Measurements from ENCODE around the gene LILRB1. TPM values are rescaled to one million over a fixed set of nuclear protein-coding genes. Genes with fewer than 3 reads are reported as not detected.

Gene LILRB1
- total and polyA plus RNA-seq, 2 of the 13 experiments (the other 11 are each of a cell fraction or from before 2014, with no cell fraction given) = not detected

DNA sequence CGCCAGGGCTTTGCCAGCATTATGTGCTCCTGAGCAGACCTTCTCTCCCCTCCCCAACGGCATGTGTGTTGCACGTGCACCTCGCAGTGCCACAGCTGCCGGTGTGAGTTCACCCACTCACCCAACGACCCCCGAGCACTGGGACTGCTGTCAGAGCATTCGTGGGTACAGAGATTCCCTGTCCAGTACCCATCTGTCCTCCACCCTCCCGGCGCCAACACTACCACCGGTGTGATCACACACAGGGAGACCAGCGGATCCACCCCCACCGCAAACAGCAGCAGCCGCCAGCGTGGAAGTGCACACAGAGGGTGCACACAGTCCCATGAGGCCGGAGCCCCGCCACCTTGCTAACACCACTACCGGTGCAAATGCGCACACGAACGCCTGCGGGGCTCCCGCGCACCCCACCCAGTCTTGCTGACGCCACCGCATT is 20.9 kb upstream of the LILRB1 start (continued):
- TF ChIP-seq, protein P1, sequence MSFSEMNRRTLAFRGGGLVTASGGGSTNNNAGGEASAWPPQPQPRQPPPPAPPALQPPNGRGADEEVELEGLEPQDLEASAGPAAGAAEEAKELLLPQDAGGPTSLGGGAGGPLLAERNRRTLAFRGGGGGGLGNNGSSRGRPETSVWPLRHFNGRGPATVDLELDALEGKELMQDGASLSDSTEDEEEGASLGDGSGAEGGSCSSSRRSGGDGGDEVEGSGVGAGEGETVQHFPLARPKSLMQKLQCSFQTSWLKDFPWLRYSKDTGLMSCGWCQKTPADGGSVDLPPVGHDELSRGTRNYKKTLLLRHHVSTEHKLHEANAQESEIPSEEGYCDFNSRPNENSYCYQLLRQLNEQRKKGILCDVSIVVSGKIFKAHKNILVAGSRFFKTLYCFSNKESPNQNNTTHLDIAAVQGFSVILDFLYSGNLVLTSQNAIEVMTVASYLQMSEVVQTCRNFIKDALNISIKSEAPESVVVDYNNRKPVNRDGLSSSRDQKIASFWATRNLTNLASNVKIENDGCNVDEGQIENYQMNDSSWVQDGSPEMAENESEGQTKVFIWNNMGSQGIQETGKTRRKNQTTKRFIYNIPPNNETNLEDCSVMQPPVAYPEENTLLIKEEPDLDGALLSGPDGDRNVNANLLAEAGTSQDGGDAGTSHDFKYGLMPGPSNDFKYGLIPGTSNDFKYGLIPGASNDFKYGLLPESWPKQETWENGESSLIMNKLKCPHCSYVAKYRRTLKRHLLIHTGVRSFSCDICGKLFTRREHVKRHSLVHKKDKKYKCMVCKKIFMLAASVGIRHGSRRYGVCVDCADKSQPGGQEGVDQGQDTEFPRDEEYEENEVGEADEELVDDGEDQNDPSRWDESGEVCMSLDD (CRISPR knock-in tag; IDR thresholded peaks at IDR 0.05; ENCODE audit: borderline replicate concordance) = no peak
- TF ChIP-seq KLF15 (CRISPR knock-in tag; IDR thresholded peaks at IDR 0.05; ENCODE audit: borderline replicate concordance) = no peak

DNA sequence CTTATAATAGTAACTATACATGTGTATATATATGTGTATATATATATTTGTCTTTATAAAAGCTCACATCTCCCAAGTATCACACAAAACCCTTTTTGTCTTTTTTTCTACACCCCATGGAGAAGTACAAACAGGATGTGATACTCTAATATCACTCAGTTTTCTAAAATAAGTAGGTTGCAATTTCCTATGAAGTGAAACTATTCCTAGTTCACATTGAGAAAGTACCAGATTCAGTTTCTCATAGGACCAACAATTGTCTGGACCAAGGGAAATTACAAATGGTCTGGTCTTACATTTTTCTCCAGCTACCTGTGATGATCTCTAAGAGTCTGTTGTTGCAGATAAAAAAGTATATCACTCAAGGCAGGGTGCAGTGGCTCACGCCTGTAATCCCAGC is 17.9 kb upstream of the LILRB1 start:
- CTCF ChIA-PET (ENCODE audit: low intra/inter-chr PET ratio, low total read pairs) = no interaction called here
- peaks cover 0 to 12% of the 10 kb centered on the region in 2 experiments; a peak in 1 of 5 replicates for H3K27me3 ChIP-seq (ENCODE audit: control insufficient read depth in 1 of 2, insufficient read depth in 2 of 2, low read length in 2 of 2)
- no peaks in the 10 kb centered on the region for H3K36me3 ChIP-seq (replicated peaks in 1 of 2; ENCODE audit: control insufficient read depth in 1 of 2, insufficient read depth in 2 of 2, low read length in 2 of 2)
- DNase-seq (ENCODE audit: low spot score) (no peak), FAIRE-seq (no peak), ATAC-seq (no peak)
- H3K9ac ChIP-seq (ENCODE audit: insufficient read depth, low read depth, low read length) = no peak overlapping the region
- no peak for TF ChIP-seq ZFP36L1 (CRISPR knock-in tag; IDR thresholded peaks at IDR 0.05)
- no peak for TF ChIP-seq ZNF501 (CRISPR knock-in tag; IDR thresholded peaks at IDR 0.05)
- TF ChIP-seq, protein P2, sequence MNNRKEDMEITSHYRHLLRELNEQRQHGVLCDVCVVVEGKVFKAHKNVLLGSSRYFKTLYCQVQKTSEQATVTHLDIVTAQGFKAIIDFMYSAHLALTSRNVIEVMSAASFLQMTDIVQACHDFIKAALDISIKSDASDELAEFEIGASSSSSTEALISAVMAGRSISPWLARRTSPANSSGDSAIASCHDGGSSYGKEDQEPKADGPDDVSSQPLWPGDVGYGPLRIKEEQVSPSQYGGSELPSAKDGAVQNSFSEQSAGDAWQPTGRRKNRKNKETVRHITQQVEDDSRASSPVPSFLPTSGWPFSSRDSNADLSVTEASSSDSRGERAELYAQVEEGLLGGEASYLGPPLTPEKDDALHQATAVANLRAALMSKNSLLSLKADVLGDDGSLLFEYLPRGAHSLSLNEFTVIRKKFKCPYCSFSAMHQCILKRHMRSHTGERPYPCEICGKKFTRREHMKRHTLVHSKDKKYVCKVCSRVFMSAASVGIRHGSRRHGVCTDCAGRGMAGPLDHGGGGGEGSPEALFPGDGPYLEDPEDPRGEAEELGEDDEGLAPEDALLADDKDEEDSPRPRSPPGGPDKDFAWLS (CRISPR knock-in tag; IDR thresholded peaks at IDR 0.05; ENCODE audit: borderline replicate concordance) = no peak
- TF ChIP-seq RBM39 (IDR thresholded peaks at IDR 0.05; ENCODE audit: low read depth, low read length, poor library complexity, severe bottlenecking) = no peak
- no peak overlapping the region for H3K4me2 ChIP-seq (ENCODE audit: low read depth, low read length)
- in situ Hi-C loops (cut with HindIII; ENCODE audit: extremely low pct_ligation_motif_present, low pct_unique_long_range_greater_than_20kb) (no loop called here), intact Hi-C loops (cut with micrococcal nuclease; ENCODE audit: unreplicated experiment) (no loop called here)
- no TSS peak for BruUV-seq (replicated peaks)
- POLR2A ChIA-PET = no interaction called here
- no peak overlapping the region for H3K27ac ChIP-seq (ENCODE audit: extremely low read length, insufficient read depth, low read length)
- no peaks in the 10 kb centered on the region for H4K20me1 ChIP-seq (ENCODE audit: insufficient read depth, low read length)
- H3K4me3 ChIP-seq (replicated peaks in 1 of 3; ENCODE audit: insufficient read depth in 1 of 3, low read depth in 2 of 3, low read length in 3 of 3) = no peak overlapping the region
- H2AFZ ChIP-seq (ENCODE audit: low read length) = no peak overlapping the region
- no peaks in the 10 kb centered on the region for H3K79me2 ChIP-seq (ENCODE audit: insufficient read depth, low read length)
- WGBS (ENCODE audit: low lambda C conversion rate) = 19% methylated on average over 1 of the region's 1 CpG
- H3K4me1 ChIP-seq (ENCODE audit: insufficient read depth, low read length) = no peaks in the 10 kb centered on the region
- H3K9me3 ChIP-seq (ENCODE audit: low read length) = no peaks in the 10 kb centered on the region

All from HepG2 (cell line).